ENCODE results near the gene RDM1.
"Not testable (repeated sequence)": the region's sequence is repeated elsewhere in the genome, so short reads cannot be mapped to it uniquely, and the experiment has no call there.

Gene RDM1, protein sequence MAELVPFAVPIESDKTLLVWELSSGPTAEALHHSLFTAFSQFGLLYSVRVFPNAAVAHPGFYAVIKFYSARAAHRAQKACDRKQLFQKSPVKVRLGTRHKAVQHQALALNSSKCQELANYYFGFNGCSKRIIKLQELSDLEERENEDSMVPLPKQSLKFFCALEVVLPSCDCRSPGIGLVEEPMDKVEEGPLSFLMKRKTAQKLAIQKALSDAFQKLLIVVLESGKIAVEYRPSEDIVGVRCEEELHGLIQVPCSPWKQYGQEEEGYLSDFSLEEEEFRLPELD

GRCh38 chr17:35930211-35931065 is at the start of gene RDM1:
Gene RDM1, minus strand, starts transcription at chr17:35930773. Its CDS starts 46 bp downstream, at chr17:35930727.
- no peak for FAIRE-seq

DNA sequence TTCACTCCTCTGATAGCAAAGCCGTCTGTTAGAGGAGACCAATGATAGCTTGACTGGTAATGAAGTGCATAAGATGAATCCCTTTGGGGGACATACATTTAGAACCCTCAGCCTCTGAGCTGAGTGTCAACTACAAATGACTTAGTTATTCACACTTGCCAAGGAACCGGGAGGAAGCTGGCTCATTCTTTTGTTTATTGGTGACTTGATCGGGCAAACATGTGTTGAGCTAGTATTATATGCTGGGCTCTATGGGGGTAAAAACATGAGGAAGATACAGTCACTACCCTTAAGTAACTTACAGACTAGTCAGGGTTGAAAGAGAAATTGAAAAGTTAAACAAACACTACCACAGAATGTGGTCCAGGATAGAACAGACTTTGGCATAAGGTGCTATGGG is 47.8 kb upstream of the RDM1 start:
- FAIRE-seq: no peak

- FAIRE-seq: no peak
Observed at GRCh38 chr17:35977509-35977908, 46.9 kb upstream of the RDM1 start.

GRCh38 chr17:35973333-35974260 is 43.0 kb upstream of the RDM1 start:
- FAIRE-seq: no peak

DNA sequence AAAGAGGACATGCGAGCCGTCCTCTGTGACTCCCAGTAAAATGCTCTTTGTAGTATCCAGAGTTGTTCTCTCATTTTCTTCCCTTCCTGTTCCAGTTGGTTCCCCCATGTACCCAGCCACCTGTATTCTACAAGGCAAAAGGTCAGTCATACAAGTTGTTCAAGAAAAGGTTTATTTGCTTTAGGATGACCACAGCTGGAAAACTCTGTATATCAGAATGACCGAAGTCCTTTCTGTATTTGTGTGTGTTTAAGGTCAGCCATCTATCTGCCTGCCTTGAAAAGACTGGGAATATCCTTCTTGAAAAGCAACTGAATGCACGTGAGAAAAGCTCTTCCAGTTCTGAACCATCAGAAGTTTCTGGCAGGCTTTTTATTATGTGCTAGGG is 42.4 kb upstream of the RDM1 start:
- no peak for FAIRE-seq

GRCh38 chr17:35972535-35972934 is 42.0 kb upstream of the RDM1 start:
- no peak for FAIRE-seq

DNA sequence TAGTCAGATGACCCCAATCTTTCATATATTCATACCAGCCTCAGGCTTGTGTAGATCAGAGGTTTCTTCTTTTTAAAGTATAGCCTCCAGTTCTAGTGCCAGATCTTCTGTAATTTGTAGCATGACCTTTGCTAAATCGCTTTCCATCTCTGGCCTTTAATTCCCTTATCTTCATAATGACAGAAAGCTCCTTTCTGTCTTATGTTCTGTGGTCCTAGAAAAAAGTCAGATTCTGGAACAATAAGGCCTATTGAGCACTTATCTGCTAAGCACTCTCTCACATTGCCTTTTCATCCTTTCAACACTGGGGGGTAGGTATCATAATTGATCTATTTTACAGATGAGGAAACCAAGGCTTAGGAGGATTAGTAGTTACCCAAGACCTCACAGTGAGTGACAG is 41.5 kb upstream of the RDM1 start:
- no peak for FAIRE-seq

DNA sequence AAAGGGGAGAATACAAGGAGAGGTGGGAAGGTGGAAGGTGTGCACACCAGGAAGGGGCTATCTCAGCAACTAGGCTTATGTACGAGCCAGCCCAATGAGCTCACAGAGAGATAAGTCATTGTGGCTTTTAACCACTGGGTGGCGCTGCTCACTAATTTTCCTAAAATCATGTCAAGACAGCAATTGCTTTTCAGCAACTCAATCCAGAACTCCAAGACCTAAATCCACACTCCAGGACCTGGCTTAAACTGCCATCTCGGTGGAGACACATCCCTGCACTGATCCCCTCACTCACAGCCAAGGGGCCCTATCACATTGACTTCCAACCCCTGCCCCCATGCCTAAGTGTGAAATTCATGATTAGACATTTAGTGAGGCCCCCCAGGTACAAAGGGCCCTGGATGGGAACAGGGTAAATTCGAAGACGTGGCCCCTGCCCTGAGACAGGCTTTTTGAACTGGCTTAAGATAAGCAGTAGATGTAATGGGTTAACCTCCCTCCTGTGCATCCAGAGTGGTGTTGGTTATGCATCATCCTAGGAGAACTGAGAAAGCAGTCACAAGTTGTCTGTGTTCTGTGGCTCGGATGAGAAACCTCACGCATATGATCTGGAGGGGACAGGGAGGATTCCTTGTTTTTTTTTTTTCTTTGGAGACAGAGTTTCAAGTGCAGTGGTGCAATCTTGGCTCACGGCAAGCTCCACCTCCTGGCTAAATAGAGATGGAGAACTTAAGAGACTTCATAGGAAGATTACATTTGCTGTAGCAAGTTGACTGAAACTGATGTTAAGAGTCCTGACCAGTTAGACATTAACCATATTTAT is 39.2 kb upstream of the RDM1 start:
- FAIRE-seq: no peak

GRCh38 chr17:35968520-35969054 is 38.0 kb upstream of the RDM1 start:
- no peak for FAIRE-seq

- no peak for FAIRE-seq
Observed at GRCh38 chr17:35965272-35965671, 34.7 kb upstream of the RDM1 start.

GRCh38 chr17:35963663-35964062 is 33.1 kb upstream of the RDM1 start:
- no peak for FAIRE-seq

DNA sequence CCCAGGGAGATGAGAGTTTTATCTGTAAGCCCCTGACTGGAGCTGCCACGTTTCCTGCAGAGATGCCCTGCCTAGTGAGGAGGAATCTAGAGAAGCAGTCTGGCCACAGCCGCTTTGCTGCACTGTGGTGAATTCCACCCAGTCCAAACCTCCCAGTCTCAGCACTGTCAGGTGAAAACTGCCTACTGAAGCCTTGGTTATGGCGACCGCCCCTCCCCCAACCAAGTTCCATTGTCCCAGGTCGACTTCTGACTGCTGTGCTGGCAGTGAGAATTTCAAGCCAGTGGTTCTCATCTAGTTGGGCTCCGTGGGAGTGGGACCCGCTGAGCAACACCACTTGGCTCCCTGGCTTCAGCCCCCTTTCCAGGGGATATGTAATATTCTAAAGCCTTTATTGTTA is 23.1 kb upstream of the RDM1 start:
- no peak for FAIRE-seq

- FAIRE-seq: no peak
Observed at GRCh38 chr17:35949401-35949800, 18.8 kb upstream of the RDM1 start.

- no peak for FAIRE-seq
Observed at GRCh38 chr17:35948092-35948491, 17.5 kb upstream of the RDM1 start.

DNA sequence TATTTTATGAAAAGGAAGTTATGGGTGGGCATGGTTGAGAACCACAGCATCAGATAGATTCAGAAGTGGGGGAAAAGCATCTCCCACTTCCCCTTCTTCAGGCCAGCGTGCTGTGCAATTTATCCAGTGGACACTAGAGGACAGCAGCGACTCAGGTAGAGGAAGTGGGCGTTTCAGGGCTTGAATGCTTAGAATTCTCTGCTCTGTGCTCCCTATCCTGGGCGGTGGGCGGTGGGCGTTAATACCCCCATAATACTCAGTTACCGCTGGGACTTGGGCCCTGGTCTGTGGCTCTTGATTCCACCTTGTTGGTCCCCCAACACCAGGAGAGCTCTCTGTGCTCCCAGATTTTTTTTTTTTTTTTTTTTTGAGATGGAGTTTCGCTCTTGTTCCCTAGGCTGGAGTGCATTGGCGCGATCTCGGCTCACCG is 16.6 kb upstream of the RDM1 start:
- no peak for FAIRE-seq

GRCh38 chr17:35944151-35944550 is 13.6 kb upstream of the RDM1 start:
- no peak for FAIRE-seq

DNA sequence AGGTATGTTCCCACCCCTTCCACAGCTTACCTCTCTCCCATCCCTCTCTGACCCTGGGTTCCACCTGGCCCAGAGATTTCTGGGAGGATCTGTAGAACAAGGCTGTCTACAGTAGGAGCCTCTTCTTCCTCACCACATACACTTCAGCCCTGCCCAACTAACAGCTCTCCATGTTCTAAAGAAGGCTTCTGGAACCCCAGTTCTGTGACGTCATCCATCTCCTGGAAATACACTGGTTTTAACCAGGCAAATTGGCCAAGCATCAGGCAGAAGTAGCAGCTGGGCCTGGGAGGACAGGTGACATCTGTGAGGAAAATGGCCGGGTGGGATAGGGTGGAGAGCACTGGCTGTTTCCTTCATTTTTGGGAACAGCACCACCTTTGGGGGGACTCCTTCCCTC is 13.0 kb upstream of the RDM1 start, which contains the start of gene LYZL6:
LYZL6 (minus strand) TSS at position 177 of the 400 bp plus-strand sequence. CDS start 4,357 bp downstream, outside the sequence.
- no peak for FAIRE-seq

DNA sequence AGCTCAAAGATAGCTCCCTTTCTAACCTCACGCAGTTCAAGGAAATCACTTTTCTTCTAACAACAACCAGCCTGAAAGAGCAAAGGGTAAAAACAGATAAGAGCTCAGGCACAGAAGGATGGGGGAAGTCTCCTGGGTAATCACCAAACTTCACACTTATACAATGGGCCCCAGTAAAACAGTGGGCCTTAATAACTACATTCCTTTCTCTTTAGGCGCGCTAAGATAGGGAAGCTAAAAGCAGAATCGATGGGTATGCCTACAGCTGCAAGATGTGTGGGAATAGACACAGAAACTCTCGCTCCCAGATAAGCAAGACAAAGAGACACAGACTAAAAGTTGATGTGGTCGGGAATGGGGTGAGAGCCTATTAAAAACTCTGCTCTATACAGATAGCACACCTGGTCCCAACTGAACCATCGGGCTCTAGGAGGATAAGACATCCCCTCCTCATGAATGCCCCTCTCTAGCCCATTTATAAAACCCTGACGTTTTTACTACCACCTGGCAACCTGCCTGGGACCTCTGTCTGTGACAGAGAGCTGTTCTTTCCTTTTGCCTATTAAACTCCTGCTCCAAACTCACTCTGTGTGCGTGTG is 12.1 kb upstream of the RDM1 start:
- no peak for FAIRE-seq

GRCh38 chr17:35938492-35938891 is 7.9 kb upstream of the RDM1 start:
- not testable (repeated sequence) for FAIRE-seq

DNA sequence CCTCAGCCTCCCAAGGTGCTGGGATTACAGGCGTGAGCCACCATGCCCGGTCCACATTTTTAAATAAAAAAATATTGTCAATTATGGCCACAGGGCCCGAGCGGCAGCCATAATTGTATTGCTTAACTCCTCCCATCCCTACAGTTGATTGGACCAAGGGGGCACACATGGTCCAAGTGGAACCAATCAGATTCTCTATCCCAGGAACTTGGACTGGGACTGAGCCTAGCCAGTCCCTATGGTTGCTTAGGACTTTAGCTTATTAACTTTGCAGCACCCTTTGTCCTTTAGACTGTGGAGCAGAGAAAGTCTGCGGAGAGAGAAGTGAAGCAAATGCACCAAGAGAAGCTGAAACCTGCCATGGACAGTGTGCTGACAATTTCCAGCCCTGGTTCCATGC is 5.5 kb upstream of the RDM1 start:
- no peak for FAIRE-seq

GRCh38 chr17:35934760-35935159 is 4.2 kb upstream of the RDM1 start:
- FAIRE-seq: no peak
